Vagina (tissue), 2 donors: ENCODE results near the gene GLT8D2.
"Not testable (repeated sequence)": the region's sequence is repeated elsewhere in the genome, so short reads cannot be mapped to it uniquely, and the experiment has no call there.

Experiments used
- POLR2A ChIP-seq, 2 donors: fragments of 450-650 bp; IDR thresholded peaks; one replicate each; pipeline ENCODE4 v1.6.1; 2017; ENCODE audit warnings: antibody characterized with exemption in 2 of 2, mild to moderate bottlenecking in 2 of 2, moderate library complexity in 2 of 2
- TF ChIP-seq, protein P1 (sequence below), 3 experiments: fragments of 450-650 bp in 2 of 3; fragments of 200-600 bp in 1 of 3; sonication (generic) in 1 of 3; IDR thresholded peaks; one replicate each; pipeline ENCODE4 v1.5.1; 2017 to 2019; ENCODE audit warnings: antibody characterized with exemption in 3 of 3, mild to moderate bottlenecking in 2 of 3, moderate library complexity in 2 of 3

DNA sequence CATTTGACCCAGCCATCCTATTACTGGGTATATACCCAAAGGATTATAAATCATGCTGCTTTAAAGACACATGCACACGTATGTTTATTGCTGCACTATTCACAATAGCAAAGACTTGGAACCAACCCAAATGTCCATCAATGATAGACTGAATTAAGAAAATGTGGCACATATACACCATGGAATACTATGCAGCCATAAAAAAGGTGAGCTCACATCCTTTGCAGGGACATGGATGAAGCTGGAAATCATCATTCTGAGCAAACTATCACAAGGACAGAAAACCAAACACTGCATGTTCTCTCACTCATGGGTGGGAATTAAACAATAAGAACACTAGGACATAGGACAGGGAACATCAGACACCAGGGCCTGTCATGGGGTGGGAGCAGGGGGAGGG is 10.2 kb downstream of the GLT8D2 start:
- TF ChIP-seq, protein P1, sequence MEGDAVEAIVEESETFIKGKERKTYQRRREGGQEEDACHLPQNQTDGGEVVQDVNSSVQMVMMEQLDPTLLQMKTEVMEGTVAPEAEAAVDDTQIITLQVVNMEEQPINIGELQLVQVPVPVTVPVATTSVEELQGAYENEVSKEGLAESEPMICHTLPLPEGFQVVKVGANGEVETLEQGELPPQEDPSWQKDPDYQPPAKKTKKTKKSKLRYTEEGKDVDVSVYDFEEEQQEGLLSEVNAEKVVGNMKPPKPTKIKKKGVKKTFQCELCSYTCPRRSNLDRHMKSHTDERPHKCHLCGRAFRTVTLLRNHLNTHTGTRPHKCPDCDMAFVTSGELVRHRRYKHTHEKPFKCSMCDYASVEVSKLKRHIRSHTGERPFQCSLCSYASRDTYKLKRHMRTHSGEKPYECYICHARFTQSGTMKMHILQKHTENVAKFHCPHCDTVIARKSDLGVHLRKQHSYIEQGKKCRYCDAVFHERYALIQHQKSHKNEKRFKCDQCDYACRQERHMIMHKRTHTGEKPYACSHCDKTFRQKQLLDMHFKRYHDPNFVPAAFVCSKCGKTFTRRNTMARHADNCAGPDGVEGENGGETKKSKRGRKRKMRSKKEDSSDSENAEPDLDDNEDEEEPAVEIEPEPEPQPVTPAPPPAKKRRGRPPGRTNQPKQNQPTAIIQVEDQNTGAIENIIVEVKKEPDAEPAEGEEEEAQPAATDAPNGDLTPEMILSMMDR (IDR thresholded peaks at IDR 0.05): not testable (repeated sequence)
- not testable (repeated sequence) for TF ChIP-seq POLR2A (IDR thresholded peaks at IDR 0.05)
